Stimulated activated CD8-positive, alpha-beta memory T cell treated with anti-CD3 and anti-CD28 coated beads, Interleukin-12 subunit alpha, Interleukin-12 subunit beta, amount 100 ng/mL, for 24 hours (primary cell): ENCODE data around the gene LCN12.

Experiments used
- DNase-seq: peaks from one replicate; pipeline ENCODE4 v3.0.0-alpha.2; 2020; ENCODE audit errors: extremely low read depth

Gene LCN12

DNA sequence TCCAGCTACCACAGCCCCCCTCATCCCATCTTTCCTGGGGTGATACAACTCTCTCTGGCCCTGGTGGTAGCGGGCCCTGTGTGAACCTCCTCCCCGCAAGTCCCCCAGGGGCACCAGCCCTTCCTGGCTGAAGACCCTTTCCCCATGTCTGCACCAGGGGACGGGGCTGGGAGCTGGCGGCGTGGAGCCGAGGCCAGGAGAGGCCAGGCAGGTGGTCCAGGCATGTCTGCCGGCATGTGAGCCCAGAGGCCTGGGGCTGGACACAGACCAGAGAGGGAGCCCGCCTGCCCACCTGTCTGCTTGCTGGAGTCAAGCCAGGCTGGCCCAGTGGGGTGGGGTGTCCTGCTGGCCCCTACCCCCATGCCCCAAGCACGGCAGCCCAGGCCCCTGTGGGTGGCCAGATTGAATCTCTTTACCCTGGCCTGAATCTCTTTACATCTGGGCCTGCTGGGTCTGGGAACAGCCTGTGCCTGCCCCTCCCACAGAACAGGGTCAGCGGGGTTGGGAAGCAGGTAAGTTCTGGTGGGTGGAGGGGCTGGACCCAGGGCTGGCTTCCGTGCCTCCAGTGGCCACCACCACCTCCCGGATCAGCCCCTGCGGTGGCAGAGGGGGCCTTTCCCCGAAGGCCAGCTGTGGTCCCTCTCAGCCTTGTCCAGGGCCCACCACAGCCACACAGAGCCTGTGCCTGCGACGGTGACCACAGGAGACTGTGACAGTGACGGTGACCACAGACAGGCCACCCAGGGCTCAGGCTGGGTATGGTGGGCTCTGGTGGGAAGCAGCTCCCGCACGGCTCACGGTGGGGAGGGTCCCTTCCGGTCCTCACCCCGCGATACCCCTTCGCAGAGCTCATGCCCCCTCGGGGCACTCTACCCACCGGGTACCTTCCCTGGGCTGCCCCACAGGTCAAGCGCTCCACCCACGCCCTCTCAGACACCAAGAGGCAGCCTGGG lies 7.1 kb downstream of the LCN12 start:
- DNase-seq: no peak

DNA sequence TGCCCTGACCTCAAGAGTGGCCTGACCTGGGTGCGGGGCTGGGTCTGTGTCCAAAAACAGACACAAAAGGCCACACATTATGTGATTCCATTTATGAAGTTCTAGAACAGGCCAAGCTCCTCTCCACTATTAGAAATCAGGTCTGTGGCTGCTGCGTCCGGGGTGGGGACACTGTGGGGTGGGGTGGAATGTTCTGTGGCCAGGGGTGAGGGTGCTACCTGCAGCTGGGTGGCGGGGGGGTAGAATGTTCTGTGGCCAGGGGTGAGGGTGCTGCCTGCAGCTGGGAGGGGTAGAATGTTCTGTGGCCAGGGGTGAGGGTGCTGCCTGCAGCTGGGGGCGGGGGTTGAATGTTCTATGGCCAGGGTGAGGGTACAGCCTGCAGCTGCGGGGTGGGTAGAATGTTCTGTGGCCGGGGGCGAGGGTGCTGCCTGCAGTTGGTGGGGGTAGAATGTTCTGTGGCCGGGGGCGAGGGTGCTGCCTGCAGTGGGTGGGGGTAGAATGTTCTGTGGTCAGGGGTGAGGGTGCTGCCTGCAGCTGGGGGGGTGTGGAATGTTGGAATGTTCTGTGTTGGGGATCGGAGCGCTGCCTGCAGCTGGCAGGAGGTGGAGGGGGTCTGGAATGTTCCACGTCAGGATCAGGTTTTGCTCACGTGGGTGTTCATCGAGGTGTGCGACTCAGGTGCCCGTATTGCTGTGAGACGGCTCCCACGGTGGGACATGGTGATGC lies 8.3 kb downstream of the LCN12 start:
- no peak for DNase-seq

DNA sequence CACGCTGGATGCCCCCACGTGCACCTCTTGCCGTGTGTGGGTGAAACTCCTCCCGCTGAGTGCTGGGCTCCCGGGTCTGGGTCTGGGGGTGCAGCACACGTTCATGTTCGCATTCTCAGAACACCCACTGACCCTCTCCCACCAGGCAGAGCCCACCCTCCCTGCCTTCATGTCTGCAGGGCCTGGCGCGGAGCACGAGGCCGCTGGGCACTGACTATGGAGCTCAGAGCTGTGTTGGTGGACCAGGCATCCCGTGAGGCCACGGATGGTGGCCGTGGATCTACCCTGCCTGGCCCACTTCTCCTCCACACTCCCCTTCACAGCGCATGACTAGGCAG lies 8.8 kb downstream of the LCN12 start:
- no peak for DNase-seq

DNA sequence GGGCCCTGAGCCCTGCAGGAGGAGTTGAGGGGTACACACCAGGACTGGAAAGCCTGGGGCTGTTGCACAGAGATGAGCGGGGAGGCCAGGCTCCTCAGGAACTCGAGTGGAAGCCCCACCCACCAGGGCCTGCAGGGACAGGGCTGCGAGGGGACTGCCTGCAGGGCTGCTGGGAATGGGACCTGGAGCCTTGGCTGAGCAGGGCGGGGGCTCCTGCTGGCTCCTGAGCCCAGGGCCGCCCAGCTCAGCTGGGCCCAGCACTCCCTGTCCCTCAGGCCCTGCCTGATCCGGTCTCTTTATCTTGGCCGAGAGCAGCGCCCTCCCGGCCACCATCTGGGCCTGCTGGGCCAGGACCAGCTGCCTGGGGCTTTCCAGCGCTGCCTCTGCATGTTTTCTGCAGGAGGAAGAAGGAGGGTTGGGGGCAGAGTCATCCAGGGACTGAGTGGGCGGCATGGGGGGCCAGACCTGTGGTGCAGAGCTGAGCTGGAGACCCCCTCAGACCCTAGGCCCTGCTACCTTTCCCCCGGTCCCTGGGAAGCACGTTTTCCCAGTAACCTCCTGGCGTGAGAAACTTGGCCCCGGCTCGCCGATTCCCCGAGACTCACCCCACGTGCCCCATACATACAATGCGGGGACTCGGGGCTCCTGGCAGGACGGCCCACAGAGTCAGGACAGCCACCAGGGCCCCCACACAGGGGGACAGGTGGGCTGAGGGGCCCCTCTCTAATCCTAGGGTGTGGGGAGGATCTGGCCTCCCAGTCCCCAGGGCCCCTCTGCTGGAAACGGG lies 9.4 kb downstream of the LCN12 start:
- DNase-seq: no peak

DNA sequence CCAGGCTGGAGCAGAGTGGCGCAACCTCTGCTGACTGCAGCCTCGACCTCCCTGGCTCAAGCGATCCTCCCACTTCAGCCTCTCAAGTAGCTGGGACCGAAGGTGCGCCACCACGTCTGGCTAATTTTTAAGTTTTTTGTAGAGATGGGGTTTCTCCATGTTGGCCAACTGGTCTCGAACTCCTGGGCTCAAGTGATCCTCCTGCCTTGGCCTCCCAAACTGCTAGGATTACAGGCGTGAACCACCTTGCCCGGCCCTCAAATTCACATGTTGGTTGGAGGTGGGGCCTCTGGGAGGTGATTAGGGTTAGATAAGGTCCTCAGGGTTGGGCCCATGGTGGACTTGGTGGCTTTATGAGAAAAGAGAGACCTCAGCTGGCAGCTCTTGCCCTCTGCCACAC lies 10.1 kb downstream of the LCN12 start:
- DNase-seq: no peak

DNA sequence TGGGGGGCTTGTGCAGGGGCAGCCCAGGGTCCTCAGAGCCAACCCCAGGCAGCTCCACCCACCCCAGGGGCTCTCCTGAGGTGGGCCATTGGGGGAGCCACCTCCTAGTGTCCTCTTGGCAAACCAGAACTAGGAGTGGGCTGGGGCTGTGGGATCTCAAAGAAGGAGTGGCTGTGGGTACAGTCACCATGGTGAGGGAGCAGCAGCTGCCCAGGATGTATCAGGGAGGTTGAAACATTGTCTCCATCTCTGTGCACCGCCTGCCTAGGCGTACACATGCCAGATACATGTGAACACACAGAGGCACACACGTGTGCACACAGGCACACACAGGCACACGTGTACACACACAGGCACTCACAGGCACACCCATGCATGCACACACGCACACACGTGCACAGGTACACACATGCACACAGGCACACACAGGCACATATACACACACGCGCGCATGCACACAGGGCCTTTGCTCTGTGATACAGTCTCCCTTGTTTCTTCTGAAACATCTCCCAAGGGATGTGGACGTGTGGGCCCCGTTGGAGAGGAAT lies 10.7 kb downstream of the LCN12 start:
- no peak for DNase-seq

DNA sequence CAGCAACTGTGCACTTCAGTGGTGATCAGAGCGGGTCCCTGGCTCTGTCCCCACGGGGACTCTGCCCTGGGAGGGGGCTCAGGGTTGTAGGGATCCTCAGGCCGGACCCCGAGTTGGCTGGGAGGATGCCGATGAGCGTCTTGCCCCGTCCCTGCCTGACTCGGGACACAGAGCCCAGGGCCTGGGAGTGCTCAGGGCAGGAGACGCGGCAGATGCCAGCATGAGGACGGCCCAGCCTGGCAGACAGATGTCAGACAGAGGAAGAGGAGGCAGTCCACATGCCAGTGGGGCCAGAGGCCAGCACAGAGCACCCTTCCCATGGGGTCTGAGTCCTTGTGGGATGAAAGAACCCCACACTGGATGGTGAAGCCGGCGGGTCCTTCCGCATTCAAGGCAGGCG lies 11.3 kb downstream of the LCN12 start:
- DNase-seq: no peak

DNA sequence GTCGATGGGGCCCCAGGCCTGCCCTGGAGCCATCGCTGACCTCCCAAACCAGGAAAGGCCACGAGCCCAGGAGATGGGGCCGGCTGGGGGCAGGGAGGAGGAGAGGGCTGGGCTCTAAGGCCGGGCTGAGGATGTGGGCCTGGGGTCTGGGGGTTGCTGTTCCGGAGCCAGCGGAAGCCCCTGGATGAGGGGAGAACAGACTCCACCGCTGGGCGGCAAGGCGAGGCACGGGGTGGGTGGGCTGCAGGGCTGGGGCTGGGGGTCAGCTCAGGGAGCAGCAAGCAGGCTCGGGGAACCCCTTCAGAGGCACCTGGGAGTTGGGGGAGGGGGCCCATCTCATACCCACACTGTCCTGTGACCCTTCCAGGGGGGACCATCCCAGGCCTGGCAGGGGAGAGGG lies 11.7 kb downstream of the LCN12 start:
- DNase-seq: no peak

DNA sequence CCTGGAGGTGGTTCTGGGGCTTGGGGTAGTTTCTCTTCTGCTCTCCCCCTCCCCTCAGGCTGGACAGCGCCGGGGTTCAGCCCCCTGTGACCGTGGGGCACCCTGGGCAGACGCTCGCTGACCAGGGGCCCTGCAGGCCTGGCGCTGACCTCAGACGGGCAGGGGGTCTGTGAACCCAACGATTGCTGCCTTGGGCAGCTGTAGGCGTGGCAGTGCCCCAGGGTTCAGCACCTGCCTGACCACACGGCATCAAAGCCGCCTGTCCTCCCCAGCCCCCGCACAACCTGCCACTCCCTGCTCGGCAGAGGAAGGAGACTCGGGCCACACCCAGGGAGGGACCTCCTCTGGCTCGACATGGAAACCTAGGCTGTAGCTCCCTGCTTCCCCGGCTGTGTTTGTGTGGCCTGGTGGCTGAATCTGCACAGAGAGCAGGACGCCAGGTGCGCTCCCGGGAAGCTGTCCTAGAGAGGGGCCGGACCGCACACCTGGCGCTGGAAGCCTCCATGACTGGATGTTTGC lies 12.2 kb downstream of the LCN12 start:
- no peak for DNase-seq

DNA sequence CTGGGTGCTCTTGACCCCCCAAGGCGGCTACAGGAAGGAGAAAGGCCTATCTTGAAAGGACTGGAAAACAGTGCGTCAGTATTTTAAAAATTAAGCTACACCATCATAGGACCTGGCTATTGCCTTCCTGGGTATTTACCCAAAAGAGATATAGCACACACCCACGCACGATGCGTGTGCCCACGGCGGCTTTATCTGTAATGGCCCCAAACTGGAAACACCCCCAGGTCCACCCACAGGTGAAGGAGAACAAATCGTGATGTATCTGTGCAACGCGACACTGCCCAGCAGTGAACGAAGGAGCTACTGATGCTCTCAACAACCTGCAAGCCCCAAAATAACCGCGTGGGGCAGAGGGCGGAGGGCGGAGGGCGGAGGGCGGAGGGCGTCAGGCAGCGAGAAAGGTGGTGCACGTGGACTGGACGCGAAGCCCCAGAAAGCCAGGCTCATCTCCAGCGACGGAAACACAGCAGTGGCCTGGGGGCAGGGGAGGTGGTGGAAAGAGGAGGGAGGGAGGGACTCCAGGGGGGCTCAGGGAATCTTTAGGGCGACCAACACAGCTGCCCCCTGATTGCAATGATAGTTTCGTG lies 12.9 kb downstream of the LCN12 start:
- DNase-seq: no peak

DNA sequence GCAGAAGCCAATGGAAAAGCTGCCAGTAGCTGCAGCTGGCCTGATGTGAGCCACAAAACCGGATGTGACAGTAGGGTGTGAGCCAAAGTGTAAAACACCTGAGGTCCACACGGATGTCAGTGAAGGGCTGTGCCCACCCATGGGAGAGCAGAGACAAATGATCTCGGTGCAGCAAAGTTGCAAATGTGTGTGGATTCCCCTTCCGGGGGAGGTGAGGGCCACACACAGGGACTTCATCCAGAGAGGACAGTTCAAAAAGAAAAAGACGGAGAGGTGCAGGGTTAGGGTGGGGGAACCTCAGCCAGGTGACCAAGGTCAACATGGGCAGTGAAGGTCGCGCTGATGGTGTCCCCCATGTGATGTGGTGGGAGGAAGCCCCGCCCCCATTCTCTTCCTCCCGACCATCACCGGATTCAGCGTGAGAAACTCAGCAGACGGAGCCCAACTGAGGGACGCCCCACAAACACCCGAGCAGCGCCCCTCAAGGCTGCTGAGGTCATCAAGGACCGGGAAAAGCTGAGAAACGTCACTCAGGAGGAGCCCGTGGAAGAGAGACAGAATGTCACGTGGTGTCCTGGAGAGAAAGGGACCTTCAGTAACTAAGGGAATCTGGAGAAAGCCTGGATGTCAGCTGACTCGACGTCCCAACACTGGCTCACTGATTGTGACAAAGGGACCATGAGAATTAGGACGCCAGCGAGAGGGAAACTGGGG lies 13.9 kb downstream of the LCN12 start:
- DNase-seq: no peak

DNA sequence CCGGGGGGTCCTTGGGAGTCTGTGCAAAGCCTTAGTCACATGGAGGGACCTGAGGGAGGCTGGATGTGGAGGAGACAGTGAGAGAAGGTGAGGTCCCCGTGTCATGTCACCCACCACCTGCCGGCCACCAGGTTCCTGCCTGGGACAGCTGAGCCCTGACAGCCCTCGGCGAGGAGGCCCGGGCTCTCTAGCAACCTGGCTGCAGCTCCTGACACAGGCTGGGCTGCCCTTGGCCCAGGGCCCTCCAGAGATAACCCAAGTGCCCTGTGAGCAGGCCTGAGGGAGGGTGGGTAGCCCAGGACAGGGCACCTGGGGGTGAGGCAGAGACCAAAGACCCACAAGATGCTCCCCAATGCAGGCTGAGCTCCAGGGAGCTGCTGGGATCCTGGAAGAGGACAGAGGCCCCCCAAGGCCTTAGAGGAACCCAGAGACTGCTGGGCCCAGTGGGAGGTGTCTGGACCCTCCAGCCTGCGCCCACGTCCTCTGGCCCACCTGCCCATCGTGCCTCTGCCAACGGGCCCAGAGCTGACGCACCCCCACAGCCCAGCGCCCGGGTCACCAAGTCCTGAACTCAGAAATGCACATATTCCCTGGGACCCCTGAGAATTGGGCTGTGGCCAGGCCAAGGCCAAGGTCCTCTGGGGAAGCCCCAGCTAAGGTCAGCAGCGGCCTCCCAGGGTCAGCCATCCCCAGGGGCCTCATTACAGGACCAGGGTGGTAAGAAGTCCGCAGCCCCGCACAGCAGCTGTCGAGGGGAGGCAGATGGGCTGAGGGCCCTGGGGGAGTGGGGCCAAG lies 16.5 kb downstream of the LCN12 start:
- no peak for DNase-seq

DNA sequence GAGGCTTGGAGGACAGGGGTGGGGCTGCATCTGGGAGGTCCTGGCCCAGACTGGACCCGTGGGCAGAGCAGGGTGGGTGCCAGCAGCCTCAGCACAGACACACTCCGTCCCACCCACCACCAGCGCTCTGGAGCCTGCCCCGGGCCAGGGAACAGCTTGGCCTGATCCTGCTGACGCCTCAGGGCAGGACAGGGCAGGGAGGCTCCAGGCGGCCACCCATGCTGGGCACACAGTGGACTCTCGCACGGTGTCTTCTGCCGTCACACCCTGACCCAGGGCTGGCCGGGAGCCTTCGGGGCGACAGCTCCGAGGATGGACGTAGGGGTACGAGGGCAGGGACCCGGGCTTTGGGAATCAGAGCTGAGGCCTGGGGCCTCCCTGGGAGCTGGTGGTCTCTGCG lies 17.1 kb downstream of the LCN12 start:
- no peak for DNase-seq

DNA sequence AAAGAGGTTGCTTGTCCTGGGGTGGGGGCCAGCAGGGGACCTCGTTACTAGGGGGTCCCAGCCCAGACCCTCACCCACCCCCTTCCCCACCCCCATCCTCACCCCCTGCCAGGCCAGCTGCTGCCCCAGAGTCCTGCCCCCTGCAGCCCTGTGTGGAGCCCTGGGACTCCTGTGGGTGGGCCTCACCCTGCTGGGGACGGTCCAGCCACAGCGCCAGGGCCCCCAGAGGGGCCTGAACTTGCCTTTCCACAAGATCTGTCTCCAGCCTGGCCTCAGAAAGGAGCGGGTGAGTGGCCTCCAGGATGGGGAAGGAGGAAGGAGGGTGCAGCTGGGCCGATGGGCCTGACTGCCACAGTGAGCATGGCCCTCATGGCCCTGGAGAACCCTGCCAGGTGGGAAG lies 17.7 kb downstream of the LCN12 start:
- DNase-seq: no peak

DNA sequence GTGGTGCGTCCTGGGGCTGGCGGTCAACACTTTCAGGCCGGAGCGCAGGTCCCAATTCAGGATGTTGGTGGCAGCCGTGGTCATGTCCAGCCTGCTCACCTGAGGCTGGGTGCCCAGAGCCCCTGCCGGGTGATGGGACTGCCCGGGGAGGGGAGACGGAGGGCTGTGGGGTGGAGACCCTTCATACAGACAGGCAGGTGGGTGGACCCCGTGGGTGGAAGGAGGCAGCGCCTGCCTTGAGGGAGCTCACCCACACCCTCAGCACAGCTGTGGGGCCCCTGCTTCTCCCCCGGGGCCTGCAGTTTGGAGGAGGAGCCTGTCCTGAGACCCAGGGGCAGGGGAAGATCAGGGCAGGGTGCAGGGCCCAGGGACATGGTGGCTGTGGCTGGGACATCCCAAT lies 18.3 kb downstream of the LCN12 start:
- DNase-seq: no peak

DNA sequence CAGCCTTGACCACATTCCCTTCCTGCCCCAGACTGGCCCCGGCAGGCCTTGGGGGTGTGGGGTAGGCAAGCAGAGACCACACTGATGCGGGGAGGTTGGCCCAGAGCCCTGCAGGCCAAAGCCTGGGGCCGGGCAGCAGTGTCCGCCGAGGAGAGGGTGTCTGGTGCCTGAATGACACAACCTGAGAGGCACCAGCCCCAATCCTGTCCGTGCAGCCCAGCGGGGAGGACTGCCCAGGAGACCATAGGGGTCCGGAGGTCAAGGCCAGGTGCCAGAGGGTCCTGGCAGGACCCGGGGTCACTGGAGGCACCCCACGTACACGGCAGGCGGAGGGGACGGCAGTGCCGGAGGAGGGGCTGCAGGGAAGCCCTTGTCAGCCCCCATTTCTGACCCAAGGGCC lies 19.7 kb downstream of the LCN12 start:
- no peak for DNase-seq

DNA sequence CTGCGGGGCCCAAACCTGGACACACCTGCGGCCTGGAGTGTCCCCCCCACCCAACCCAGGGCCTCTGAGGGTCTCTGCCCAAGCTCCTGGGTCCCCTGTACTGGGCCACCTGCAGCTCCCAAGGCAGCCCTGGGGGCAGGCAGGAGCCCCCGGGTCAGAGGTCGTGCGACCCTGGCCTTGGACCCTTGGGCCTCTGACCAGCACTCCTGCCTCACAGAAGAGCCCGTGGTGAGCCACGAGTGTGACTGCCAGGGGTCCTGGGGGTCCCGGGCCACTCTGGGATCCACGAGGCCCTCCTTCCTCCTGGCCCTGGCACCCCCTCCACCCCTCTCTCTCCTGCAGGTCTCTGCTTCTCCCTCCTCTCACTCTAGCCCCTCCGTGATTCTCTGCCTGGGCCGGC lies 20.3 kb downstream of the LCN12 start:
- DNase-seq: no peak

DNA sequence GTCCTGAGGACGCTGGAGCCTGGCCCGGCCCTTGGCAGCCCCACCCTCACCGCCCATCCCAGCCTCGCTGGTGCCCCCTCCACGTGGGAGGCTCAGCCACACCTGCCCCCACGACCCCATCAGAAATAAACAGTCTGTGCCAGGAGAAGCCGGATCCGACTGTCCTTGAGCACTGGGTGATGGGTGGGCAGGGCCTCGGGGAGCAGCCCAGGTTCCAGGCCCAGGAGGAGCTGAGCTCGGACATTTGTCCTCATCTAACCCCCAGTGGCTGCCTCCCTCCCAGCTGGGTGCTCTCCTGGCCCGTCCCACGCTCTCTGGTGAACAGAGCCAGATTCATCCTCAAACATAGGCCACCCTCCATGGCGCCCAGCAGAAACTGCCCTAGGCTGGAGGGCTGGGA lies 20.7 kb downstream of the LCN12 start:
- no peak for DNase-seq

DNA sequence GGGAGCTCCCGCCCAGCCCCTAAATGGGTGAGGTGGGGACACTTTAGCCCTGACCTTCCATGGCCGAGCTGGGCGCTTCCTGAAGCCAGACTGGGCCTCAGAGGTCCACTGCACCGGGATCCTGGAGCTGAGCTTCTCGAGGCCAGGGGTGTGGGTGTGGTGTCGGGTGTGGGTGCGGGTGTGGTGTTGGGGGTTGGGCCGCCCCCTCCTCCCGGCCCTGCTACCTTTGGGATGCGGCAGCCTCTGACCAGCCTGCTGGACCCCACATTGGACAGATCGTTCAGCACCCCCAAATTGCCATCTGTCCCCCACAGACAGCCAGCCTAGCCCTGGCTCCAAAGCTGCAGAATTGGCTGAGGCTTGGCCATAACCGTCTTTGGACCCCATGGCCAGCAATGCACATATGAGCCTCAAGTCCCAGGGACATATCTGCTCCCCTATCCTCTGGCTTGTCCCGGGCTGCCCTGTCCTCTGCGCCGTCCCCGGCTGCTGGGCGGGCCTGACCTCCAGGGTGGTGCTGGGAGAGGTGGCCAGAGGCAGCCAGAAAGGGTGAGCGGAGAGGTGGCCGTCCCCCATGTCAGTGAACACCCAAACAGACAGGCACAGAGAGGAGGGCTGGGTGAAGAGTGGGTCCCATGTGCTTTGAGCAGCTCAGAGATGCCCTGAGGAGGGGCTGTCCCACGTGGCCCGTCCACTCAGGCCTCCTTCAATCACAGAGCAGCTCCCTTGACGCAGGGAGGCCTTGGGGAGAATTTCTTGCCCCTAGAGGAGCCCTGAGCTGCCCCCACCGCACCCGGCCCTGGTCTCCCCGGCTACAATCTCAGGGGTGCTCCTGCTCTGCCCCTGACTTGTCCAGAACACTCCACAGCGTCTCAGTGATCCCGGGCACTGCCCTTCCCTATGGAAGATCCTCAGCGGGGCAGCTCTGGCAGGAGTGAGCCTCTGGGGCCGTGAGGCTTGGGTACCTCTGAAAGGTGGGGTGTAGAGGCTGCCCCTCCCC lies 21.8 kb downstream of the LCN12 start:
- no peak for DNase-seq
